ENCODE results near the gene TRAPPC10.
"Not testable (repeated sequence)": the region's sequence is repeated elsewhere in the genome, so short reads cannot be mapped to it uniquely, and the experiment has no call there.

The TRAPPC10 gene

DNA sequence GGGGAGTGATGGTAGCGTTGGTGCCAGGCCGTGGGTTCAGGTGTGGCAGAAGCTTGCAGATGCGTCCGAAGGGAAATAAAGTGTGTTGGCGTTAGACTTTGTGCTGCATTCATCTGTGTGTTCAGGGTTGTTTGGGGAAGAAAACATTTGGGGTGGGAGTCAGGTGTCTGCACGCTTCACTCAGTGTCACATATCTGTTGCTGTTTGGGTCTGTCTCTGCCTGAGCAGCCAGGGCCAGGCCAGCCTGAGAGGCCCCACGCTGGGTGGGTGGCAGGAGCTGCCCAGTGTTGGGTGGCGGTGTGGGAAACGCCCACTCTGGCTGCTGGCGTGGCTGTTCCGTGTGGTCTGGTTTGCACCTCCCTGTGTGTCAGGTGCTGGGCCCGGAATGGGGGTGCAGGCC is 133.5 kb downstream of the TRAPPC10 start:
- DNase-seq (ENCODE audit: low read depth): not testable (repeated sequence)

DNA sequence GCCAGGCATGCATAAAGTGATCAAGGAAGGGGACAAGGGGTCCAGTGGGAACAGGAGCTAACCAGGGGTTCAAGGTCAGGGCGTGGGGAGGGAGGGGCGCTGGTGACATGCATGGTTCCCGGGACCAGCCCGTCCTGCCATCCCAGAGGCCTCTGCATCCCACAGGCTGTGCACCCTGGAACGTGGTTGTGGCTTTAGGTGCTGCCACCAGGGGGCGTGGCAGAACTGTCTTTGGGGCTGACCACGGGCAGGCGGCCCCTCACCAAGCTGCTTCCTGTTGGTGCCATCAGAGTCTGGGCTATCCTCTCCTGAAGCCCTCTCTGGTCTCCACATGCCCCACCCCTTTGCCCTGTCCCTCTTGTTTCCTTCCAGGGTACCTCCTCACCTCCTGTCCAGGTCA is 135.0 kb downstream of the TRAPPC10 start:
- not testable (repeated sequence) for DNase-seq (ENCODE audit: low read depth)

DNA sequence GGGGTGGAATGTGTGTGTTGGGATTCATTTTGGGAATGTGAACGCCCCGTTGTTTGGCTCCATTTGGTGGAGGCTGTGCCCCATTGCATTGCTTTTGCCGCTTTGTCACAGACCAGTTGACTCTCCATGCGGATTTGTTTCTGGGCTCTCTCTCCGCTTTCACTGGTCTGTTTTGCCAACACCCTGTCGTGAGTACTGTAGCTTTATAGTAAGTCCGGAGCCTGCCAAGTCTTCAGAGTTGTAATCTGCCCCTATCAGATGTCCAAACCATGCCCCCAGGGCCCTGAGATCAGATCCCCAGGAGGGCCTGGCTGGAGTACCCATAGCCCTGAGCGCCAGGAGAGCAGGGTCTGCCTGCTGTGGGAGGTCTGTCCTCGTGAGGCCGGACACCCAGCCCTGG is 138.1 kb downstream of the TRAPPC10 start:
- DNase-seq (ENCODE audit: low read depth): not testable (repeated sequence)

DNA sequence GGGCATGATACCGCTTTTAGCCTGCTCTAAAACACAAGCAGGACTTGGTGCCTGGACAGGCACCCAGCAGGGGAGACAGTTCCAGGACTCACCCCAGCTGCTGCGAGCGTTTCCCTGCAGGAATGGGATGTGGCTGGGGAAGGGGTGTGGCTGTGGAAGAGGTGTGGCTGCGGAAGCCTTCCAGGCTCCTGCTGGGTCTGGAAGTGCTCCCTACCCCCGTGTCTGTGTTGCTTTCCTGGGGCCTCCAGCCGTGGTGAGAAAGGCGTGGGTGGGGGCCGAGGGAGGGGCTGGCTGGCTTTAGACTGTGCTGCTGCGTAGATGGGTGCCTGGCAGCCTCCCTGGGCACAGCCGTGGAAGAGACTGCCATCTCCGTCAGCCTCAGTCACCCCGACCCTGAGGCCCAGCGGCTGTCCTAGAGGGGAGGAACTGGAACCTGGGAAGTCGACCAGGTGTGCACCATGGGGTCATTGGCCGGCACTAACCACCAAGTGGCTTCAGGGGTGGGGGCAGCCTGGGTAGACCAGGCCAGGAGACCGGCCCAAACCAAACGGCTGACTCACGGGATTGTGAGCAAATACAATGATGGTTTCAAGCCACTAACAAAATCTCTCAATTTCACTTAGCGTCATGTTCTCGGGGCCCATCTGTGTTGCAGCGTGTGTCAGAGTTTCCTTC is 141.2 kb downstream of the TRAPPC10 start:
- DNase-seq (ENCODE audit: low read depth): not testable (repeated sequence)

DNA sequence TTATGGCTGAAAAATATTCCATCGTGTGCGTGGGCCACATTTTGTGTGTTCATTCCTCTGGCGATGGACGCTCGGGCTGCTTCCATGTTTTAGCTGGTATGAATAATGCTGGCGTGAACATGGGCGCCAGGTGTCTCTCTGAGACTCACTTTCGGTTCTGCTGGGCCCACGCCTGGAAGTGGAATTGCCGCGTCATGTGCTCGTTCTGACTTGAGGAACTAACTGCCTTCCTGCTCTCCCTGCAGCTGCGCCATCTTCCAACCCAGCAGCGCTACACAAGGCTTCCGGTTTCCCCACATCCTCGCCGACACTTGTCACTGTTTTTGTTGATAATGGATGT is 141.8 kb downstream of the TRAPPC10 start:
- not testable (repeated sequence) for DNase-seq (ENCODE audit: low read depth)

DNA sequence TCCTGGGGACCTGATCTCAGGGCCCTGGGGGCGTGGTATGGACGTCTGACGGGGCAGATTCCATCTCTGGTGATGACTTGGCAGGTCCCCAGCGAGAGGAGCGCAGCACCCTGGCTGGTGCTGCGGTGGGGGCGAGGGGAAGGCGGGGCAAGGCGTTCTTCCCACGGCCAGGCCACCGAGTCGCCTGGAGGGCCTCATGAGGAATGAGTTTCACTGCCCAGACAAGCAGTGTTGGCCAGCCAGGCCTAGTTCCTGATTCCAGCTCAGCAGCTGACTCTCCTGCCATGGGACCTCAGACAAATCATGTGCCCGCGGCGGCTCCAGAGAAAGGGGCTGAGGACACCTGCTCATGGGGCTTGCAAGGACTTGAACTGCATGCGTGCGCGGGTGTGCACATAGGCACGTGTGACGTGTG is 142.7 kb downstream of the TRAPPC10 start:
- DNase-seq (ENCODE audit: low read depth): not testable (repeated sequence)

DNA sequence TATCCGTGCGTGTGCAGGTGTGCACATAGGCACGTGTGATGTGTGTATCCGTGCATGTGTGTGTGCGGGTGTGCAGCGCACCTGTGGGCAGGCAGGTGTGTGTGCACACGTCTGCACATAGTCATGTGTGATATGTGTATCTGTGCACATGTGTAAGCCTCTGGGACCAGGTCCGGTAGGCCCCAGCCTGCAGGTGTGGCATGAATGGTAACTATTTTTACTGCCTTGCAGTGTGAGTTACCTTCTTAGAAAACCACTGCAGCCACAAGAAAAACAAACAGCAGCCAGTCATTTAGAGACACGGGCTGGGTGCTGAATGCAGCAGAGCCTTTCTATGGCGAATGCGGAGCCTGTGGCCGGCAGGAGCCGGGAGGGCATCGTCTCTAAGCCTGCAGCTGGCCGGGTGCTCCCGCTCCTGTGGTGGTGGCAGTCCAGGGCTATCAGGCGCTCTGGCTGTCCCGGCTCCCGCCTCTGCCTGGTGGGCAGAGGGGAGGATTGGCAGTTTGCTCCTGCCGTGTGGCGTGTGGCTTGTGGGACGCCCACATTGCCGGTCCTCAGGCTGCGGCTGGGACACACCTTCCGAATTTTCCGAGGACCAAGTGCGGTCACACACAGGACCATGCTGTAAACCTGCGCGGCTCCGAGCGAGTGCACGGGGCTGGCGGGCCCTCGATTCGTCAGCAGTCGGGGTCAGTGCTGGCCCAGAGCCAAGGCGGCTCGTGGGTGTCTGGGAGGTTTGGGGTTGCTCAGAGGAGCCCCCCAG is 143.3 kb downstream of the TRAPPC10 start:
- DNase-seq (ENCODE audit: low read depth): peak; percentile 17

DNA sequence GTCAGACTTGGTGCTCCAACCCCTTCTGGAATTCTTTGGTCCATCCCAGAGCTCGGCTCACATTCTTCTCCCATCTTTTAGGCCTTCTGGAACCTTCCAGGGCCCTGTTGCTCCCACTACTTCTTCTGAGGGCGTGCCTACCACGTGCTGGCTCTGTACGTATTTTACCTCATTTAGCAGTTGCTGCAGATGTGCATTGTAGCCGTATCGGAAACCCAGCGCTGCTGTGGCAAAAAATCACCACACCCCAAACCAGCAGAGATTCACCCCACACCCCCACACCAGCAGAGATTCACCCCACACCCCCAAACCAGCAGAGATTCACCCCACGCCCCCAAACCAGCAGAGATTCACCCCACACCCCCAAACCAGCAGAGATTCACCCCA is 143.9 kb downstream of the TRAPPC10 start:
- DNase-seq (ENCODE audit: low read depth): not testable (repeated sequence)
